Type B pancreatic cell (in vitro differentiated cells): ENCODE measurements around the gene KRT38. TPM values are rescaled to one million over a fixed set of nuclear protein-coding genes. Genes with fewer than 3 reads are reported as not detected.

Experiments used
- DNase-seq: peaks from one replicate; pipeline ENCODE4 v3.0.0; 2021; ENCODE audit warnings: mixed read lengths; ENCODE audit not compliant: unreplicated experiment; ENCODE audit errors: extremely low spot score
- H3K27ac Mint-ChIP-seq: 2 replicates; pipeline ENCODE4 v1.8.0; 2021; ENCODE audit warnings: mild to moderate bottlenecking, mixed read lengths
- H3K27me3 Mint-ChIP-seq: 2 replicates; pipeline ENCODE4 v1.8.0; 2021; ENCODE audit warnings: mixed read lengths
- H3K36me3 Mint-ChIP-seq: 2 replicates; pipeline ENCODE4 v1.8.0; 2021; ENCODE audit warnings: mixed read lengths
- H3K4me1 Mint-ChIP-seq: one replicate; pipeline ENCODE4 v1.8.0; 2021; ENCODE audit warnings: mixed read lengths; ENCODE audit not compliant: unreplicated experiment
- H3K4me3 Mint-ChIP-seq: 2 replicates; pipeline ENCODE4 v1.8.0; 2021; ENCODE audit warnings: mild to moderate bottlenecking, mixed read lengths
- H3K9me3 Mint-ChIP-seq: 2 replicates; pipeline ENCODE4 v1.8.0; 2021; ENCODE audit warnings: mixed read lengths
- total RNA-seq: library from RNA; stranded (reverse); gene quantifications from 2 replicates; pipeline ENCODE4 v1.2.1, GENCODE V29; 2021; ENCODE audit warnings: low replicate concordance
- TF ChIP-seq, protein P1 (sequence below): fragments of 200-600 bp; sonication (generic); conservative IDR thresholded peaks from 2 replicates; pipeline ENCODE4 v1.5.0; 2021; ENCODE audit warnings: antibody characterized with exemption, mild to moderate bottlenecking

The KRT38 gene
- total RNA-seq, 1 donor from 2014 or later: not detected

- no peak overlapping the region for H3K4me3 Mint-ChIP-seq
- H3K27ac Mint-ChIP-seq: no peak overlapping the region
- no peaks in the 10 kb centered on the region for H3K36me3 Mint-ChIP-seq
- H3K27me3 Mint-ChIP-seq: peaks cover 4% of the 10 kb centered on the region
- no peak for DNase-seq
- H3K9me3 Mint-ChIP-seq: peaks cover 7% of the 10 kb centered on the region
- H3K4me1 Mint-ChIP-seq: no peaks in the 10 kb centered on the region
- TF ChIP-seq, protein P1, sequence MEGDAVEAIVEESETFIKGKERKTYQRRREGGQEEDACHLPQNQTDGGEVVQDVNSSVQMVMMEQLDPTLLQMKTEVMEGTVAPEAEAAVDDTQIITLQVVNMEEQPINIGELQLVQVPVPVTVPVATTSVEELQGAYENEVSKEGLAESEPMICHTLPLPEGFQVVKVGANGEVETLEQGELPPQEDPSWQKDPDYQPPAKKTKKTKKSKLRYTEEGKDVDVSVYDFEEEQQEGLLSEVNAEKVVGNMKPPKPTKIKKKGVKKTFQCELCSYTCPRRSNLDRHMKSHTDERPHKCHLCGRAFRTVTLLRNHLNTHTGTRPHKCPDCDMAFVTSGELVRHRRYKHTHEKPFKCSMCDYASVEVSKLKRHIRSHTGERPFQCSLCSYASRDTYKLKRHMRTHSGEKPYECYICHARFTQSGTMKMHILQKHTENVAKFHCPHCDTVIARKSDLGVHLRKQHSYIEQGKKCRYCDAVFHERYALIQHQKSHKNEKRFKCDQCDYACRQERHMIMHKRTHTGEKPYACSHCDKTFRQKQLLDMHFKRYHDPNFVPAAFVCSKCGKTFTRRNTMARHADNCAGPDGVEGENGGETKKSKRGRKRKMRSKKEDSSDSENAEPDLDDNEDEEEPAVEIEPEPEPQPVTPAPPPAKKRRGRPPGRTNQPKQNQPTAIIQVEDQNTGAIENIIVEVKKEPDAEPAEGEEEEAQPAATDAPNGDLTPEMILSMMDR: no peak
Measured at GRCh38 chr17:41449008-41449407, 8.2 kb upstream of the KRT38 start.

DNA sequence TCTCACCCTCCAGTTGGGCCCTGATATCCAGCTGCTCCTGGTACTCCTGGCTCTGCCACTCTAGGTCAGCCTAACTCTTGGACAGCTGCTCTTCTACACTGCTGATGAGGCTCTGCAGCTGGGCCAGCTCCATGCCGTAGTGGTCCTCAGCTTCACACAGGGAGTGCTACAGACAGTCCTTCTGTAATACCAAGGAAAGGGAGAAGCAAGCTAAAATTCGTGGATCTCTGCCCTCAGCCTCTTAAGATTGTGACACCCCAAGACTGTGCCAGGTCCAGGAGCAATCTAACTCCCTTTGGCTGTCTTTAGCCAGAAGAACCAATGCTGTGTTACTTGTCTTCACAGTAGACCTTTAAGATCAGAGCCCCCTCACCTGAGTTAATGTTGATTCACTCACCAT is 7.7 kb upstream of the KRT38 start:
- no peak overlapping the region for H3K27ac Mint-ChIP-seq
- H3K4me1 Mint-ChIP-seq: no peaks in the 10 kb centered on the region

GRCh38 chr17:41446806-41447205 is 6.0 kb upstream of the KRT38 start:
- Mint-ChIP-seq H3K4me3 (no peak overlapping the region), H3K36me3 (no peaks in the 10 kb centered on the region), H3K9me3 (peaks cover 7% of the 10 kb centered on the region), H3K27ac (no peak overlapping the region), H3K27me3 (peaks cover 4% of the 10 kb centered on the region), H3K4me1 (no peaks in the 10 kb centered on the region)
- TF ChIP-seq, protein P1: no peak
- DNase-seq: no peak

More for the DNA sequence above, 7.7 kb upstream of the KRT38 start:
- TF ChIP-seq, protein P1: no peak
- H3K4me3 Mint-ChIP-seq: no peak overlapping the region
- no peak for DNase-seq
- H3K9me3 Mint-ChIP-seq: peaks cover 7% of the 10 kb centered on the region
- H3K36me3 Mint-ChIP-seq: no peaks in the 10 kb centered on the region
- peaks cover 4% of the 10 kb centered on the region for H3K27me3 Mint-ChIP-seq

GRCh38 chr17:41444640-41445039 is 3.9 kb upstream of the KRT38 start:
- H3K27me3 Mint-ChIP-seq: no peaks in the 10 kb centered on the region
- no peaks in the 10 kb centered on the region for H3K9me3 Mint-ChIP-seq
- TF ChIP-seq, protein P1: no peak
- H3K4me3 Mint-ChIP-seq: no peak overlapping the region
- H3K36me3 Mint-ChIP-seq: no peaks in the 10 kb centered on the region
- no peaks in the 10 kb centered on the region for H3K4me1 Mint-ChIP-seq
- no peak for DNase-seq
- H3K27ac Mint-ChIP-seq: no peak overlapping the region

- H3K9me3 Mint-ChIP-seq: no peaks in the 10 kb centered on the region
- no peaks in the 10 kb centered on the region for H3K27me3 Mint-ChIP-seq
- TF ChIP-seq, protein P1: no peak
- no peaks in the 10 kb centered on the region for H3K36me3 Mint-ChIP-seq
- no peak for DNase-seq
- no peak overlapping the region for H3K4me3 Mint-ChIP-seq
- H3K4me1 Mint-ChIP-seq: no peaks in the 10 kb centered on the region
- no peak overlapping the region for H3K27ac Mint-ChIP-seq
Measured at GRCh38 chr17:41444186-41444585, 3.4 kb upstream of the KRT38 start.

GRCh38 chr17:41442739-41443138 is 2.0 kb upstream of the KRT38 start:
- H3K36me3 Mint-ChIP-seq: no peaks in the 10 kb centered on the region
- no peak overlapping the region for H3K27ac Mint-ChIP-seq
- TF ChIP-seq, protein P1: no peak
- no peaks in the 10 kb centered on the region for H3K4me1 Mint-ChIP-seq
- no peaks in the 10 kb centered on the region for H3K9me3 Mint-ChIP-seq
- DNase-seq: no peak
- H3K4me3 Mint-ChIP-seq: no peak overlapping the region
- H3K27me3 Mint-ChIP-seq: no peaks in the 10 kb centered on the region
